Measurements from ENCODE around the gene MRGPRD. TPM values are rescaled to one million over a fixed set of nuclear protein-coding genes. Genes with fewer than 3 reads are reported as not detected.

MRGPRD gene
- total RNA-seq, 1 experiment from 2014 or later: not detected

- intact Hi-C loops (cut with micrococcal nuclease): no loop called here
- no peaks in the 10 kb centered on the region for H3K36me3 Mint-ChIP-seq (ENCODE audit: insufficient read depth, unreplicated experiment)
- BruUV-seq (replicated peaks): no TSS peak
- DNase-seq (ENCODE audit: unreplicated experiment): no peak
- CTCF ChIA-PET: no interaction called here
- TF ChIP-seq CTCF (IDR thresholded peaks at IDR 0.05; ENCODE audit: unreplicated experiment): no peak
- no peaks in the 10 kb centered on the region for H3K9me3 Mint-ChIP-seq (ENCODE audit: unreplicated experiment)
- H3K4me1 Mint-ChIP-seq (ENCODE audit: insufficient read depth, unreplicated experiment): peaks cover under 1% of the 10 kb centered on the region
- H3K4me3 Mint-ChIP-seq (ENCODE audit: unreplicated experiment): no peak overlapping the region
- POLR2A ChIA-PET: no interaction called here
- H3K27me3 Mint-ChIP-seq (ENCODE audit: insufficient read depth, unreplicated experiment): peaks cover 31% of the 10 kb centered on the region
- H3K27ac Mint-ChIP-seq (ENCODE audit: low read depth, unreplicated experiment): no peak overlapping the region
Observed at GRCh38 chr11:69014084-69014851, 33.5 kb upstream of the MRGPRD start.

GRCh38 chr11:69013009-69013951 lies 32.5 kb upstream of the MRGPRD start, which contains the start of gene MRGPRF:
TSS of gene MRGPRF (minus strand) at chr11:69013246. CDS start at chr11:69009901, 3,345 bp downstream.
- intact Hi-C loops (cut with micrococcal nuclease): no loop called here
- no peaks in the 10 kb centered on the region for H3K36me3 Mint-ChIP-seq (ENCODE audit: insufficient read depth, unreplicated experiment)
- H3K9me3 Mint-ChIP-seq (ENCODE audit: unreplicated experiment): no peaks in the 10 kb centered on the region
- peaks cover 21% of the 10 kb centered on the region for H3K27me3 Mint-ChIP-seq (ENCODE audit: insufficient read depth, unreplicated experiment)
- no peak for DNase-seq (ENCODE audit: unreplicated experiment)
- H3K4me3 Mint-ChIP-seq (ENCODE audit: unreplicated experiment): no peak within 1 kb of the TSS
- TF ChIP-seq CTCF (IDR thresholded peaks at IDR 0.05; ENCODE audit: unreplicated experiment): no peak
- H3K4me1 Mint-ChIP-seq (ENCODE audit: insufficient read depth, unreplicated experiment): peaks cover 10% of the 10 kb centered on the region
- ChIA-PET POLR2A (no interaction called here), CTCF (interaction anchor here (0.8 to 1.9 kb wide), 2 partner anchors 12 to 32 kb away, joined by 3 to 6 read pairs; no protein-coding TSS in a partner anchor)
- H3K27ac Mint-ChIP-seq (ENCODE audit: low read depth, unreplicated experiment): no peak within 1 kb of the TSS
- BruUV-seq (replicated peaks): no TSS peak

GRCh38 chr11:69012092-69013008 lies 31.6 kb upstream of the MRGPRD start:
- H3K4me3 Mint-ChIP-seq (ENCODE audit: unreplicated experiment): no peak overlapping the region
- DNase-seq (ENCODE audit: unreplicated experiment): no peak
- no peaks in the 10 kb centered on the region for H3K36me3 Mint-ChIP-seq (ENCODE audit: insufficient read depth, unreplicated experiment)
- peaks cover 14% of the 10 kb centered on the region for H3K4me1 Mint-ChIP-seq (ENCODE audit: insufficient read depth, unreplicated experiment)
- POLR2A ChIA-PET: no interaction called here
- CTCF ChIA-PET: interaction anchor here (0.8 to 1.9 kb wide), 3 partner anchors 11 to 33 kb away, joined by 3 to 6 read pairs (median 4); no protein-coding TSS in a partner anchor
- H3K27me3 Mint-ChIP-seq (ENCODE audit: insufficient read depth, unreplicated experiment): peaks cover 12% of the 10 kb centered on the region
- intact Hi-C loops (cut with micrococcal nuclease): no loop called here
- no peak for TF ChIP-seq CTCF (IDR thresholded peaks at IDR 0.05; ENCODE audit: unreplicated experiment)
- no TSS peak for BruUV-seq (replicated peaks)
- H3K27ac Mint-ChIP-seq (ENCODE audit: low read depth, unreplicated experiment): no peak overlapping the region
- H3K9me3 Mint-ChIP-seq (ENCODE audit: unreplicated experiment): no peaks in the 10 kb centered on the region

Data from MCF 10A (cell line).